Tibial nerve (tissue), 4 donors: ENCODE measurements around the gene SHROOM2. TPM values are rescaled to one million over a fixed set of nuclear protein-coding genes. Genes with fewer than 3 reads are reported as not detected.

Experiments
- DNase-seq, 2 donors: peaks; one replicate each; pipeline ENCODE4 v3.0.0-alpha.2; 2019; ENCODE audit warnings: low spot score in 2 of 2
- H3K27ac ChIP-seq, 4 donors: fragments of 200-600 bp; sonication (generic) in 3 of 4; one replicate each; pipeline ENCODE4 v1.5.1; 2017 to 2019; ENCODE audit warnings: mild to moderate bottlenecking in 1 of 4
- H3K27me3 ChIP-seq, 2 donors: fragments of 200-600 bp; sonication (generic) in 1 of 2; one replicate each; pipeline versions ENCODE4 v1.5.1 to v1.6.0; 2017 to 2019
- H3K36me3 ChIP-seq, 3 donors: fragments of 200-600 bp; sonication (generic); one replicate each; pipeline ENCODE4 v1.5.1; 2018 to 2019
- H3K4me1 ChIP-seq, 4 donors: fragments of 200-600 bp; sonication (generic) in 3 of 4; one replicate each; pipeline ENCODE4 v1.5.1; 2017 to 2019
- H3K4me3 ChIP-seq, 4 donors: fragments of 200-600 bp; sonication (generic) in 3 of 4; one replicate each; pipeline ENCODE4 v1.5.1; 2017 to 2019; ENCODE audit warnings: mild to moderate bottlenecking in 1 of 4, moderate library complexity in 1 of 4
- H3K9me3 ChIP-seq, 4 donors: fragments of 200-600 bp; sonication (generic) in 3 of 4; one replicate each; pipeline ENCODE4 v1.5.1; 2017 to 2019
- CTCF ChIP-seq, 5 experiments: fragments of 200-600 bp in 3 of 5; fragments of 450-650 bp in 2 of 5; sonication (generic) in 3 of 5; IDR thresholded peaks; one replicate each; pipeline ENCODE4 v1.5.1; 2016 to 2019; ENCODE audit warnings: antibody characterized with exemption in 5 of 5, mild to moderate bottlenecking in 3 of 5, moderate library complexity in 2 of 5
- EP300 ChIP-seq, 2 donors: sonication (generic); formaldehyde crosslinking; IDR thresholded peaks; one replicate each; pipeline ENCODE4 v1.6.1; 2017; ENCODE audit warnings: antibody characterized with exemption in 2 of 2, mild to moderate bottlenecking in 1 of 2
- POLR2A ChIP-seq, 2 donors: fragments of 450-650 bp; IDR thresholded peaks; one replicate each; pipeline ENCODE4 v1.6.1; 2017; ENCODE audit warnings: antibody characterized with exemption in 2 of 2, mild to moderate bottlenecking in 2 of 2, moderate library complexity in 2 of 2
- WGBS, 2 donors: methylation state at CpG; one replicate each; pipeline ENCODE4 v1.1.5; 2018; 5-methylcytosine and 5-hydroxymethylcytosine counted together
- total RNA-seq, 4 donors: library from RNA; depleted of rRNA; stranded (reverse); fragments of >200 nt; gene quantifications; one replicate each; pipeline ENCODE4 v1.1.0, GENCODE V29; 2016

SHROOM2 gene
- total RNA-seq, 4 donors from 2014 or later, result 2.7 to 5.0 (median 3.6) TPM

- no peaks in the 10 kb centered on the region for H3K27me3 ChIP-seq
- no peaks in the 10 kb centered on the region for H3K9me3 ChIP-seq
- DNase-seq, result no peak
- no peak within 1 kb of the TSS for H3K4me3 ChIP-seq
- TF ChIP-seq EP300 (IDR thresholded peaks at IDR 0.05) (no peak), POLR2A (IDR thresholded peaks at IDR 0.05) (no peak), CTCF (IDR thresholded peaks at IDR 0.05) (no peak)
- H3K4me1 ChIP-seq, result no peaks in the 10 kb centered on the region
- H3K36me3 ChIP-seq, result no peaks in the 10 kb centered on the region
- no peak within 1 kb of the TSS for H3K27ac ChIP-seq
- 93 to 95% methylated on average over 16 of the region's 16 CpGs for WGBS, 2 donors
Measured at GRCh38 chrX:9966775-9967408, 180.7 kb downstream of the SHROOM2 start, which contains the start of gene CLDN34. CLDN34 (plus strand) TSS chrX:9967358; CDS start chrX:9967358, 0 bp downstream.

- TF ChIP-seq POLR2A (IDR thresholded peaks at IDR 0.05) (no peak), EP300 (IDR thresholded peaks at IDR 0.05) (no peak), CTCF (IDR thresholded peaks at IDR 0.05) (no peak)
- Histone ChIP-seq H3K27ac (no peak overlapping the region), H3K9me3 (peaks cover 0 to 5% (median 0%) of the 10 kb centered on the region in 4 donors), H3K4me1 (no peaks in the 10 kb centered on the region), H3K4me3 (no peak overlapping the region), H3K27me3 (no peaks in the 10 kb centered on the region), H3K36me3 (no peaks in the 10 kb centered on the region)
- no peak for DNase-seq
- 80 to 93% methylated on average over 3 of the region's 3 CpGs for WGBS, 2 donors
Measured at GRCh38 chrX:9977635-9978034, 191.4 kb downstream of the SHROOM2 start.

GRCh38 chrX:9980401-9980800 lies 194.2 kb downstream of the SHROOM2 start:
- H3K27me3 ChIP-seq, result no peaks in the 10 kb centered on the region
- no peaks in the 10 kb centered on the region for H3K36me3 ChIP-seq
- H3K9me3 ChIP-seq, result no peaks in the 10 kb centered on the region
- H3K4me1 ChIP-seq, result no peaks in the 10 kb centered on the region
- no peak for TF ChIP-seq CTCF (IDR thresholded peaks at IDR 0.05)
- TF ChIP-seq POLR2A (IDR thresholded peaks at IDR 0.05), result no peak
- no peak for TF ChIP-seq EP300 (IDR thresholded peaks at IDR 0.05)
- 85 to 86% methylated on average over 7 of the region's 7 CpGs for WGBS, 2 donors
- H3K27ac ChIP-seq, result no peak overlapping the region
- no peak for DNase-seq
- no peak overlapping the region for H3K4me3 ChIP-seq

GRCh38 chrX:9980927-9981326 lies 194.7 kb downstream of the SHROOM2 start:
- TF ChIP-seq EP300 (IDR thresholded peaks at IDR 0.05) (no peak), CTCF (IDR thresholded peaks at IDR 0.05) (no peak), POLR2A (IDR thresholded peaks at IDR 0.05) (no peak)
- Histone ChIP-seq H3K36me3 (no peaks in the 10 kb centered on the region), H3K9me3 (no peaks in the 10 kb centered on the region), H3K4me1 (no peaks in the 10 kb centered on the region), H3K4me3 (no peak overlapping the region), H3K27ac (peak overlapping the region in 1 of 4 donors; percentile 15), H3K27me3 (no peaks in the 10 kb centered on the region)
- DNase-seq, result no peak
- 72 to 82% methylated on average over 5 of the region's 5 CpGs for WGBS, 2 donors

- Histone ChIP-seq H3K4me1 (no peaks in the 10 kb centered on the region), H3K9me3 (no peaks in the 10 kb centered on the region), H3K4me3 (no peak overlapping the region), H3K27ac (no peak overlapping the region), H3K36me3 (no peaks in the 10 kb centered on the region), H3K27me3 (no peaks in the 10 kb centered on the region)
- TF ChIP-seq POLR2A (IDR thresholded peaks at IDR 0.05), result no peak
- TF ChIP-seq EP300 (IDR thresholded peaks at IDR 0.05), result no peak
- TF ChIP-seq CTCF (IDR thresholded peaks at IDR 0.05), result no peak
- 79 to 87% methylated on average over 10 to 18 of the region's 18 CpGs for WGBS, 2 donors
- DNase-seq, result no peak
Measured at GRCh38 chrX:9983441-9983840, 197.2 kb downstream of the SHROOM2 start.
